ENCODE data around the gene CASP2.
A peak's percentile ranks its signal among the peaks of the same experiment; 100 is the strongest.

DNA sequence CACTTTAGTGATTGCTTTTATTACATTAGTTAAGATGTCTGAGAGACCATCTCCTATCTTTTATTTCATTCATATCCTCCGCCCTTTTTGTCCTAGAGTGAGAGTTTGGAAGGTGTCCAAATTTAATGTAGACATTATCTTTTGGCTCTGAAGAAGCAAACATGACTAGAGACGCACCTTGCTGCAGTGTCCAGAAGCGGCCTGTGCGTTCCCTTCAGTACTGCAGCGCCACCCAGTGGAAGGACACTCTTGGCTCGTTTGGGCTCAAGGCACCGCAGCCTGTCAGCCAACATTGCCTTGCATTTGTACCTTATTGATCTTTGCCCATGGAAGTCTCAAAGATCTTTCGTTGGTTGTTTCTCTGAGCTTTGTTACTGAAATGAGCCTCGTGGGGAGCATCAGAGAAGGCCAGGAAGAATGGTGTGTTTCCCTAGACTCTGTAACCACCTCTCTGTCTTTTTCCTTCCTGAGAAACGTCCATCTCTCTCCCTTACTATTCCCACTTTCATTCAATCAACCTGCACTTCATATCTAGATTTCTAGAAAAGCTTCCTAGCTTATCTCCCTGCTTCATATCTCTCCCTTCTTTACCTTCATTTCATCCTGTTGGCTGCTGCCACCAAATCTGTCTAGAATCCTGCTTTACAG lies 17.4 kb downstream of the CASP2 start:
- TF ChIP-seq, protein P1, sequence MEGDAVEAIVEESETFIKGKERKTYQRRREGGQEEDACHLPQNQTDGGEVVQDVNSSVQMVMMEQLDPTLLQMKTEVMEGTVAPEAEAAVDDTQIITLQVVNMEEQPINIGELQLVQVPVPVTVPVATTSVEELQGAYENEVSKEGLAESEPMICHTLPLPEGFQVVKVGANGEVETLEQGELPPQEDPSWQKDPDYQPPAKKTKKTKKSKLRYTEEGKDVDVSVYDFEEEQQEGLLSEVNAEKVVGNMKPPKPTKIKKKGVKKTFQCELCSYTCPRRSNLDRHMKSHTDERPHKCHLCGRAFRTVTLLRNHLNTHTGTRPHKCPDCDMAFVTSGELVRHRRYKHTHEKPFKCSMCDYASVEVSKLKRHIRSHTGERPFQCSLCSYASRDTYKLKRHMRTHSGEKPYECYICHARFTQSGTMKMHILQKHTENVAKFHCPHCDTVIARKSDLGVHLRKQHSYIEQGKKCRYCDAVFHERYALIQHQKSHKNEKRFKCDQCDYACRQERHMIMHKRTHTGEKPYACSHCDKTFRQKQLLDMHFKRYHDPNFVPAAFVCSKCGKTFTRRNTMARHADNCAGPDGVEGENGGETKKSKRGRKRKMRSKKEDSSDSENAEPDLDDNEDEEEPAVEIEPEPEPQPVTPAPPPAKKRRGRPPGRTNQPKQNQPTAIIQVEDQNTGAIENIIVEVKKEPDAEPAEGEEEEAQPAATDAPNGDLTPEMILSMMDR (IDR thresholded peaks at IDR 0.05) = peak; percentile 72
- TF ChIP-seq RAD21 (conservative IDR thresholded peaks at IDR 0.05 in 1 of 2, IDR thresholded peaks at IDR 0.05 in 1 of 2) (peak; percentile 66 to 72), POLR2A (IDR thresholded peaks at IDR 0.05; ENCODE audit: low read length) (no peak), RNF2 (IDR thresholded peaks at IDR 0.05; ENCODE audit: borderline replicate concordance, low read depth) (no peak), RFX5 (IDR thresholded peaks at IDR 0.05) (no peak)
- TF ChIP-seq, protein P2, sequence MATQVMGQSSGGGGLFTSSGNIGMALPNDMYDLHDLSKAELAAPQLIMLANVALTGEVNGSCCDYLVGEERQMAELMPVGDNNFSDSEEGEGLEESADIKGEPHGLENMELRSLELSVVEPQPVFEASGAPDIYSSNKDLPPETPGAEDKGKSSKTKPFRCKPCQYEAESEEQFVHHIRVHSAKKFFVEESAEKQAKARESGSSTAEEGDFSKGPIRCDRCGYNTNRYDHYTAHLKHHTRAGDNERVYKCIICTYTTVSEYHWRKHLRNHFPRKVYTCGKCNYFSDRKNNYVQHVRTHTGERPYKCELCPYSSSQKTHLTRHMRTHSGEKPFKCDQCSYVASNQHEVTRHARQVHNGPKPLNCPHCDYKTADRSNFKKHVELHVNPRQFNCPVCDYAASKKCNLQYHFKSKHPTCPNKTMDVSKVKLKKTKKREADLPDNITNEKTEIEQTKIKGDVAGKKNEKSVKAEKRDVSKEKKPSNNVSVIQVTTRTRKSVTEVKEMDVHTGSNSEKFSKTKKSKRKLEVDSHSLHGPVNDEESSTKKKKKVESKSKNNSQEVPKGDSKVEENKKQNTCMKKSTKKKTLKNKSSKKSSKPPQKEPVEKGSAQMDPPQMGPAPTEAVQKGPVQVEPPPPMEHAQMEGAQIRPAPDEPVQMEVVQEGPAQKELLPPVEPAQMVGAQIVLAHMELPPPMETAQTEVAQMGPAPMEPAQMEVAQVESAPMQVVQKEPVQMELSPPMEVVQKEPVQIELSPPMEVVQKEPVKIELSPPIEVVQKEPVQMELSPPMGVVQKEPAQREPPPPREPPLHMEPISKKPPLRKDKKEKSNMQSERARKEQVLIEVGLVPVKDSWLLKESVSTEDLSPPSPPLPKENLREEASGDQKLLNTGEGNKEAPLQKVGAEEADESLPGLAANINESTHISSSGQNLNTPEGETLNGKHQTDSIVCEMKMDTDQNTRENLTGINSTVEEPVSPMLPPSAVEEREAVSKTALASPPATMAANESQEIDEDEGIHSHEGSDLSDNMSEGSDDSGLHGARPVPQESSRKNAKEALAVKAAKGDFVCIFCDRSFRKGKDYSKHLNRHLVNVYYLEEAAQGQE (IDR thresholded peaks at IDR 0.05) = no peak

Data from A549 (cell line).